B cell (primary cell): ENCODE data around the gene BHLHA15. TPM values are rescaled to one million over a fixed set of nuclear protein-coding genes. Genes with fewer than 3 reads are reported as not detected.

Experiments
- ATAC-seq: fragments of 200-7000 bp; cut with Tn5 transposase; one replicate; pipeline ENCODE4 v1.10.0; 2021; ENCODE audit warnings: low read depth, mild to moderate bottlenecking, moderate number of reproducible peaks, moderate library complexity
- CTCF ChIA-PET: fragments of 350-600 bp; sonication (Branson Sonifier 250); formaldehyde crosslinking; loops from one replicate; lab custom pipeline; 2021; ENCODE audit warnings: antibody characterized with exemption, inconsistent platforms; lab: Charles Lee
- POLR2A ChIA-PET: fragments of 350-600 bp; sonication (Branson Sonifier 250); formaldehyde crosslinking; loops from one replicate; lab custom pipeline; 2021; ENCODE audit warnings: antibody characterized with exemption; lab: Charles Lee
- DNase-seq: peaks from one replicate; pipeline ENCODE4 v3.0.0; 2013
- H2AFZ ChIP-seq: 2 replicates; pipeline ENCODE4 v1.6.1; 2012; ENCODE audit warnings: mild to moderate bottlenecking, low read depth, low read length; ENCODE audit not compliant: insufficient read depth, poor library complexity, severe bottlenecking
- H3K27ac ChIP-seq, 2 donors: 1 replicate in 1 of 2; 2 replicates in 1 of 2; pipeline ENCODE4 v1.5.1; 2012 to 2013; ENCODE audit warnings: low read length in 2 of 2, mild to moderate bottlenecking in 2 of 2, moderate library complexity in 1 of 2
- H3K27me3 ChIP-seq, 4 experiments: fragments of 200-600 bp in 1 of 4; sonication (generic) in 1 of 4; replicated peaks in 1 of 4; 1 replicate in 2 of 4; 2 replicates in 2 of 4; pipeline versions ENCODE4 v1.6.1 to v1.7.0; 2013 to 2016; ENCODE audit warnings: low read length in 3 of 4, mild to moderate bottlenecking in 2 of 4, mixed read lengths in 1 of 4, moderate library complexity in 1 of 4; ENCODE audit not compliant: insufficient read depth in 4 of 4, control insufficient read depth in 3 of 4; ENCODE audit errors: control extremely low read depth in 1 of 4
- H3K36me3 ChIP-seq, 2 experiments: replicated peaks in 1 of 2; 1 replicate in 1 of 2; 2 replicates in 1 of 2; pipeline versions ENCODE4 v1.6.1 to v1.7.1; 2013; ENCODE audit warnings: low read length in 1 of 2; ENCODE audit not compliant: insufficient read depth in 2 of 2, control insufficient read depth in 1 of 2; ENCODE audit errors: control extremely low read depth in 1 of 2, extremely low read depth in 1 of 2
- H3K4me1 ChIP-seq, 2 donors: fragments of 200-600 bp in 1 of 2; sonication (generic) in 1 of 2; 1 replicate in 1 of 2; 2 replicates in 1 of 2; pipeline versions ENCODE4 v1.5.1 to v1.6.1; 2013 to 2017; ENCODE audit warnings: low read length in 2 of 2; ENCODE audit not compliant: control insufficient read depth in 2 of 2, insufficient read depth in 2 of 2
- H3K4me2 ChIP-seq: replicated peaks from 2 replicates; pipeline ENCODE3; 2012; ENCODE audit warnings: mild to moderate bottlenecking, low read depth, low read length; ENCODE audit not compliant: poor library complexity, severe bottlenecking
- H3K4me3 ChIP-seq, 5 experiments: fragments of 200-600 bp in 1 of 5; sonication (generic) in 1 of 5; 1 replicate in 3 of 5; 2 replicates in 2 of 5; pipeline versions ENCODE4 v1.5.1 to v1.7.0; 2011 to 2016; ENCODE audit warnings: low read length in 4 of 5, mild to moderate bottlenecking in 4 of 5, low read depth in 2 of 5, control low read depth in 1 of 5, moderate library complexity in 1 of 5; ENCODE audit not compliant: insufficient read depth in 1 of 5; ENCODE audit errors: control extremely low read depth in 1 of 5, extremely low read depth in 1 of 5
- H3K79me2 ChIP-seq: fragments of 200-600 bp; sonication (generic); one replicate; pipeline ENCODE4 v1.6.0; 2016; ENCODE audit warnings: low read length; ENCODE audit not compliant: control insufficient read depth, insufficient read depth
- H3K9ac ChIP-seq: fragments of 200-600 bp; sonication (generic); 2 replicates; pipeline ENCODE4 v1.6.1; 2017; ENCODE audit warnings: mild to moderate bottlenecking, low read length, moderate library complexity
- H3K9me3 ChIP-seq, 3 donors: one replicate each; pipeline versions ENCODE4 v1.6.1 to v1.7.1; 2013; ENCODE audit warnings: low read length in 2 of 3; ENCODE audit not compliant: control insufficient read depth in 2 of 3, insufficient read depth in 1 of 3; ENCODE audit errors: control extremely low read depth in 1 of 3
- H4K20me1 ChIP-seq: 2 replicates; pipeline ENCODE4 v1.6.0; 2012; ENCODE audit warnings: mild to moderate bottlenecking, low read length; ENCODE audit not compliant: insufficient read depth, control insufficient read depth, poor library complexity, severe bottlenecking
- H3K27ac Mint-ChIP-seq: one replicate; pipeline ENCODE4 v1.8.0; 2021; ENCODE audit warnings: mixed read lengths
- H3K27me3 Mint-ChIP-seq: one replicate; pipeline ENCODE4 v1.8.0; 2021; ENCODE audit warnings: mixed read lengths
- H3K4me1 Mint-ChIP-seq: one replicate; pipeline ENCODE4 v1.8.0; 2021; ENCODE audit warnings: mixed read lengths
- H3K4me3 Mint-ChIP-seq: one replicate; pipeline ENCODE4 v1.8.0; 2021; ENCODE audit warnings: mixed read lengths
- H3K9me3 Mint-ChIP-seq: one replicate; pipeline ENCODE4 v1.8.0; 2022; ENCODE audit warnings: mixed read lengths; ENCODE audit not compliant: insufficient read depth
- EZH2 ChIP-seq: IDR thresholded peaks from 2 replicates; pipeline ENCODE4 v1.6.1; 2012; ENCODE audit warnings: borderline replicate concordance, low read depth, mild to moderate bottlenecking, moderate library complexity, low read length; ENCODE audit not compliant: insufficient read depth, poor library complexity, severe bottlenecking
- WGBS: methylation state at CpG from one replicate; pipeline ENCODE4 v1.1.5; 2013; ENCODE audit warnings: missing lambda C conversion rate; ENCODE audit not compliant: insufficient coverage; 5-methylcytosine and 5-hydroxymethylcytosine counted together
- intact Hi-C: fragments of 100-400 bp; cut with micrococcal nuclease; formaldehyde crosslinking; loops from one replicate; pipeline ENCODE4 v1.10.0; 2022
- polyA plus RNA-seq: library from polyadenylated mRNA; depleted of rRNA; stranded (reverse); fragments of >200 nt; gene quantifications from 2 replicates; pipeline ENCODE4 v1.2.3, GENCODE V29; 2012
- total RNA-seq, 2 donors: library from RNA; stranded (reverse); fragments of 120-200 nt in 1 of 2; gene quantifications; 1 replicate in 1 of 2; 2 replicates in 1 of 2; pipeline versions ENCODE4 v1.2.3 to v1.2.4, GENCODE V29; 2013 to 2022
- TF ChIP-seq, protein P1 (sequence below): fragments of 200-600 bp; IDR thresholded peaks from one replicate; pipeline ENCODE4 v1.8.0; 2022; ENCODE audit warnings: antibody characterized with exemption, mild to moderate bottlenecking

The BHLHA15 gene
- total and polyA plus RNA-seq, 2 donors (not counting 1 experiment from before 2014, with no cell fraction given) = 0.74 to 2.2 TPM

- intact Hi-C loops = no loop called here
- no peak overlapping the region for H3K27ac Mint-ChIP-seq
- Histone ChIP-seq H3K27me3 (peaks cover 0 to 3% (median 0%) of the 10 kb centered on the region in 4 experiments), H2AFZ (no peak overlapping the region), H3K79me2 (no peaks in the 10 kb centered on the region), H3K4me3 (no peak overlapping the region), H4K20me1 (peaks cover 20% of the 10 kb centered on the region), H3K4me2 (no peak overlapping the region), H3K27ac (no peak overlapping the region), H3K9ac (no peak overlapping the region), H3K9me3 (no peaks in the 10 kb centered on the region), H3K4me1 (no peaks in the 10 kb centered on the region), H3K36me3 (peaks cover 0 to 58% of the 10 kb centered on the region in 2 experiments)
- DNase-seq (no peak), ATAC-seq (no peak)
- ChIA-PET CTCF (no interaction called here), POLR2A (interaction anchor here (0.7 kb wide), 1 partner anchor 97 kb away, joined by 6 read pairs; no protein-coding TSS in a partner anchor)
- peaks cover 3% of the 10 kb centered on the region for H3K4me1 Mint-ChIP-seq
- TF ChIP-seq, protein P1, sequence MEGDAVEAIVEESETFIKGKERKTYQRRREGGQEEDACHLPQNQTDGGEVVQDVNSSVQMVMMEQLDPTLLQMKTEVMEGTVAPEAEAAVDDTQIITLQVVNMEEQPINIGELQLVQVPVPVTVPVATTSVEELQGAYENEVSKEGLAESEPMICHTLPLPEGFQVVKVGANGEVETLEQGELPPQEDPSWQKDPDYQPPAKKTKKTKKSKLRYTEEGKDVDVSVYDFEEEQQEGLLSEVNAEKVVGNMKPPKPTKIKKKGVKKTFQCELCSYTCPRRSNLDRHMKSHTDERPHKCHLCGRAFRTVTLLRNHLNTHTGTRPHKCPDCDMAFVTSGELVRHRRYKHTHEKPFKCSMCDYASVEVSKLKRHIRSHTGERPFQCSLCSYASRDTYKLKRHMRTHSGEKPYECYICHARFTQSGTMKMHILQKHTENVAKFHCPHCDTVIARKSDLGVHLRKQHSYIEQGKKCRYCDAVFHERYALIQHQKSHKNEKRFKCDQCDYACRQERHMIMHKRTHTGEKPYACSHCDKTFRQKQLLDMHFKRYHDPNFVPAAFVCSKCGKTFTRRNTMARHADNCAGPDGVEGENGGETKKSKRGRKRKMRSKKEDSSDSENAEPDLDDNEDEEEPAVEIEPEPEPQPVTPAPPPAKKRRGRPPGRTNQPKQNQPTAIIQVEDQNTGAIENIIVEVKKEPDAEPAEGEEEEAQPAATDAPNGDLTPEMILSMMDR = no peak
- TF ChIP-seq EZH2 = no peak
- H3K4me3 Mint-ChIP-seq = no peak overlapping the region
- WGBS = 92% methylated on average over 12 of the region's 16 CpGs
- no peaks in the 10 kb centered on the region for H3K27me3 Mint-ChIP-seq
- no peaks in the 10 kb centered on the region for H3K9me3 Mint-ChIP-seq
Observed at GRCh38 chr7:98225913-98226614, 14.8 kb downstream of the BHLHA15 start.

GRCh38 chr7:98227939-98228338 is 16.7 kb downstream of the BHLHA15 start:
- no peak overlapping the region for H3K27ac ChIP-seq
- H3K27ac Mint-ChIP-seq = no peak overlapping the region
- intact Hi-C loops = no loop called here
- H3K27me3 Mint-ChIP-seq = no peaks in the 10 kb centered on the region
- no peak overlapping the region for H2AFZ ChIP-seq
- H4K20me1 ChIP-seq = peaks cover 12% of the 10 kb centered on the region
- H3K27me3 ChIP-seq = peaks cover 0 to 3% (median 0%) of the 10 kb centered on the region in 4 experiments
- TF ChIP-seq EZH2 = no peak
- TF ChIP-seq, protein P1 = no peak
- H3K79me2 ChIP-seq = no peaks in the 10 kb centered on the region
- ATAC-seq (no peak), DNase-seq (no peak)
- no peak overlapping the region for H3K4me3 Mint-ChIP-seq
- no peaks in the 10 kb centered on the region for H3K4me1 Mint-ChIP-seq
- H3K9me3 ChIP-seq = no peaks in the 10 kb centered on the region
- 95% methylated on average over 15 of the region's 18 CpGs for WGBS
- ChIA-PET POLR2A (no interaction called here), CTCF (no interaction called here)
- peaks cover 0 to 51% of the 10 kb centered on the region in 2 experiments for H3K36me3 ChIP-seq
- no peak overlapping the region for H3K4me2 ChIP-seq
- H3K4me1 ChIP-seq = no peaks in the 10 kb centered on the region
- no peaks in the 10 kb centered on the region for H3K9me3 Mint-ChIP-seq
- no peak overlapping the region for H3K9ac ChIP-seq
- no peak overlapping the region for H3K4me3 ChIP-seq
